Fibroblast of pulmonary artery (primary cell): ENCODE results near the gene ZDHHC14.

Source experiments
- DNase-seq: peaks from one replicate; pipeline ENCODE4 v3.0.0-alpha.2; 2010; ENCODE audit warnings: low read depth
- H3K4me3 ChIP-seq: replicated peaks from 2 replicates; pipeline ENCODE4 v1.5.1; 2011; ENCODE audit warnings: low read depth, mild to moderate bottlenecking, control low read depth, low read length, moderate library complexity
- CTCF ChIP-seq: IDR thresholded peaks from 2 replicates; pipeline ENCODE4 v1.5.1; 2011; ENCODE audit warnings: mild to moderate bottlenecking, control low read depth, low read length, inconsistent platforms; ENCODE audit errors: missing control alignments

ZDHHC14 gene

GRCh38 chr6:157593596-157593995, 212.6 kb downstream of the ZDHHC14 start:
- DNase-seq, result no peak
- TF ChIP-seq CTCF, result no peak

GRCh38 chr6:157594292-157594691, 213.3 kb downstream of the ZDHHC14 start:
- DNase-seq, result no peak
- H3K4me3 ChIP-seq, result no peak overlapping the region
- no peak for TF ChIP-seq CTCF

More at GRCh38 chr6:157593596-157593995, 212.6 kb downstream of the ZDHHC14 start:
- H3K4me3 ChIP-seq, result no peak overlapping the region

GRCh38 chr6:157595768-157596167, 214.8 kb downstream of the ZDHHC14 start:
- no peak for TF ChIP-seq CTCF
- no peak overlapping the region for H3K4me3 ChIP-seq
- DNase-seq, result no peak

GRCh38 chr6:157596461-157596860, 215.5 kb downstream of the ZDHHC14 start:
- no peak for TF ChIP-seq CTCF
- no peak for DNase-seq
- no peak overlapping the region for H3K4me3 ChIP-seq

GRCh38 chr6:157596886-157597285, 215.9 kb downstream of the ZDHHC14 start:
- no peak for TF ChIP-seq CTCF
- DNase-seq, result no peak
- H3K4me3 ChIP-seq, result no peak overlapping the region

GRCh38 chr6:157597461-157598312, 216.7 kb downstream of the ZDHHC14 start:
- peak; percentile 52 for DNase-seq
- no peak overlapping the region for H3K4me3 ChIP-seq
- peak; percentile 61 for TF ChIP-seq CTCF

- DNase-seq, result no peak
- no peak overlapping the region for H3K4me3 ChIP-seq
- TF ChIP-seq CTCF, result no peak
These were observed 218.2 kb downstream of the ZDHHC14 start for GRCh38 chr6:157599191-157599590.
